HG02970 (cell line): ENCODE measurements around the gene DNAH10.

ENCODE experiments used
- ATAC-seq: cut with Tn5 transposase; IDR thresholded peaks from one replicate; pipeline ENCODE4 v1.9.1; 2021; ENCODE audit warnings: mild to moderate bottlenecking, moderate library complexity, moderate number of reproducible peaks; ENCODE audit not compliant: unreplicated experiment, low FRiP score

Gene DNAH10

DNA sequence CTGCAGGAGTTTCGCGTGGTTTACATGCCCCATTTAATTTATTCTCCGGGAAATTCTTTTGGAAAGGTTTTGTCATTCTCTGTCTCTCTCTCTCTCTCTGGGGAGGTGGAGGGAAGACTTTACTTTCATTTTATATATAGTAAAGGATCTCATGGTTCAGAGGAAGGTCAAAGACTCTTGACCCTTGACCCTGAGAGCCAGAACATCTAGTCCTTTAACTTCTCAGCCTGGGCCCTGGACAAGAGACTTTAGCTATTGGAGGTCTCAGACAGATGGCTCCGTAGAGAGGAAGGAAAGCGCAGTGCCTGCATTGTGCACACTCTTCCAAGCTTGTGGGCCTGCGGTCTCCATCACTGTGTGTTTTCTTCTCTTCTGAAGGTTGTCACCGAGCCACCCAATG is 166.8 kb downstream of the DNAH10 start:
- ATAC-seq: no peak

DNA sequence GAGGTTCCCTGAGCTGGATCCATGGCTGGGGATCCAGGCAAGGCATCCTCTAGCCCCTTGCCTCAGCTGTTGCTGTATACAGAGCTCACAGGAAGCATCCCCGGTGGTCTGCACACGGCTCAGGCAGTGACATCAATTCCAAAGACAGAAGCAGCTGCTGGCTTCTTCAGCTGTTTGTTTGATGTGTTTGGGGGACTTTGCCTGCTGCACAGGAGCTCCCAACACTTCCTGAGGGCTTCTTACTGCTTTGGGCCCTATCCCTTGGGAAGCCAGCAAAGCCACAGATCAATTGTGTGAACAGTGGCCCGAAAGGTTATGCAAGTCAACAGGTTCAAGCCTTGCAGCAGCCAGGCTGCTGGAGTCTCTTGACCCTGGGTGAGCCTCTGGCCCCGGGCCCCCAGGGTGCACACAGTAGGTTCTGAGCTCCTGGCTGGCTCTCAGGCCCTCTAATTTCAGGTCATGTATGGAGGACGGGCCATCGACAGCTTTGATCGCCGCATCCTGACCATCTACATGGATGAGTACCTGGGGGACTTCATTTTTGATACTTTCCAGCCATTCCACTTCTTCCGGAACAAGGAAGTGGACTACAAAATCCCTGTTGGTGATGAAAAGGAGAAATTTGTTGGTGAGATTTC is 168.0 kb downstream of the DNAH10 start:
- no peak for ATAC-seq

DNA sequence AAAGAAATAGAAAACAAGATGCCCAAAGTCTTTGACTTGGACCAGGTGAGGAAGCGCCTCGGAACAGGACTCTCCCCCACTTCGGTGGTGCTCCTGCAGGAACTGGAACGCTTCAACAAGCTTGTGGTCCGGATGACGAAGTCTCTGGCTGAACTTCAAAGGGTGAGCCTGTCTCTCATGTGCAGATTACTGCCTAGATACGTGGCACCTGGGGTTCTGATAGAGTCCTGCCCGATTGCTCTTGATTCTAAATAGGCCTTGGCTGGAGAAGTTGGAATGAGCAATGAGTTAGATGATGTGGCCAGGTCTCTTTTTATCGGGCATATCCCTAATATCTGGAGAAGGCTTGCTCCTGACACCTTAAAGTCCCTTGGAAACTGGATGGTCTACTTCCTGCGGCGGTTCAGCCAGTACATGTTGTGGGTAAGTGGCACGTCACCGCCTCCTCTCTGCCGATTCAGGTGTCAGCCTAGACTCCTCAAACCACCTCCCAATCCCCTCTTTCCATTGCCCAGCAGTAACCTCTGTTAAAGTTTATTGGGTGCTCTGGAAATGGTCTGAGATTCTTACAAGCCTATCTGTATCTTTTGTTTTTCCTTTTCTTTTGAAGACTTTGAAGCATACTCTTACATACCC is 169.7 kb downstream of the DNAH10 start:
- ATAC-seq: no peak

DNA sequence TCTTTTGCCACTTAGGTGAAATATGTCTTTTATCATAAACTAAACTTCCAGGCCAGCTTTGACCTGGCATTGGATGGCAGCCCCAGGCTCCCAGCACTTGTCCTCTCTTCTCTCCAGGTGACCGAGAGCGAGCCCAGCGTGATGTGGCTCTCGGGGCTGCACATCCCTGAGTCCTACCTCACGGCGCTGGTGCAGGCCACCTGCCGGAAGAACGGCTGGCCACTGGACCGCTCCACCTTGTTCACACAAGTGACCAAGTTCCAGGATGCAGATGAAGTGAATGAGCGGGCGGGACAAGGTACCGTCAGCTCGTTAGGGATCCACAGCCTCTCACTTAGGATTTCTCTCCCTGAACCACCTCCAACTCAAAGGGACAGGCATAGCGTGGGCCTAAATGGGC is 171.1 kb downstream of the DNAH10 start:
- no peak for ATAC-seq

DNA sequence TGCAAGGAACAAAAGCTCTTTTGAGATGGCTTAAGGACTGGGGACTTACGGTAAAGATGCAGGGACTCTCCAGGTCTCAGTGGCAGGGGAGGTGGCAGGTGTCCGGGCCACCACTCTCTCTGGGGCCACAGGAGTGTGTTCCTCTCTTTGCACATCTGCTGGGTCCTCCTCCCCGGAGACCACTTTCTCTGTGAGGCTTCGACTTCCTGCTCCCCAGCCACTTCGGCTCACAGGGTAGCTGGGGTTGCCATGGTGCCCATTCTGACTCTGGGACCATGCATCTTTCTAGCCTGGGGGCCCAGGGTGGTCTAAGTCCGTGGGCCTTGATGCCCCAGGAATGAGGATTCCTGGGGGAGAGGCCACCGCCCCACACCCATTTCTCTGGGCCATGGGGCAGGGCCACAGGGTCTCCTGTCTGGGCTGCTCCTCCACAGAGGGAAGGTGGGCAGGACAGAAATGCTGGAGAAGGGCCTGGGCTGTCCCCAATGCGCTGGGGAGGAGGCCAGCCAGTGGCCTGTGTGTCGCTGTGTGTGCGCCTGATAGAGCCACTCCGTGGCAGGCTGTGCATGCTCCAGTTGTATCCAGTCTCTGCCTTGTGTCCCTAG is 172.0 kb downstream of the DNAH10 start:
- no peak for ATAC-seq

DNA sequence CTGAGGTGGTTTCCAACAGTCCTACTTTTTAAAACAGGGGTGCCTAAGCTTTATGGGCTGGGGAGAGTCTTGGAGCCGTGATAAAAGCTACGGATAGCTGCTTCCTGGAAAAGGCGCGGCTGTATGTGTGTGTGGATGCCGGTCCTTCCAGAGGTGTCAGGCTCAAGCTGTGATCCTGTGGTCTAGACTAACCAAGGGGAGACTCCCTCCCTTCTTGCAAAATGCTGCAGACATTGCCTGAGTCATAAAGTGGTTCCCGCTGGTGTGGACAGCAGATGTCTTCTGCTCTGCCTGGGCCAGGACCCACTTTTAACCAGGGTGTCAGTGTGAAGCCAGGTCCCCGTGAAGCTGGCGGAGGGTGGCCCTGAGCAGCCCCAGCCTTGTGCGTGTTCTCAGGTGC is 172.7 kb downstream of the DNAH10 start:
- ATAC-seq: no peak

DNA sequence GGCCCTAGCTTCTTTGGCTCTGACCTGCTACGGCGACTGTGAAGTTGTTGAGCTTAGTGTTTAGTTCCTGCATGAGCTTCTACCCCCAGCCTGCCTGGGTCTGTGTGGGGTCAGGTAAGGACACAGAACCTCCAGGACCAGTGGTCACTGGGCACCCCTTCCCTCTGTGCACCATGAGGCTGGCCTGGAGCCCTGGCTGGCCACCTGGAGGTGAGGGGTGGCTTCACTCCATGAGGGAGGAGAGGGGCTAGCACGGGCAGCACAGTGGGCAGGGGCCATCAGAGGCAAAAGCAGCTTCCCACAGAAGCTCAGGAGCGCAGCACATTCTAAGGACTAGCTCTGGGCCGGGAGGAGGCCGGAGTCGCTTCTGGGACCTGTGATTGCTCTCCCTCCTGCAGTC is 173.9 kb downstream of the DNAH10 start:
- no peak for ATAC-seq

DNA sequence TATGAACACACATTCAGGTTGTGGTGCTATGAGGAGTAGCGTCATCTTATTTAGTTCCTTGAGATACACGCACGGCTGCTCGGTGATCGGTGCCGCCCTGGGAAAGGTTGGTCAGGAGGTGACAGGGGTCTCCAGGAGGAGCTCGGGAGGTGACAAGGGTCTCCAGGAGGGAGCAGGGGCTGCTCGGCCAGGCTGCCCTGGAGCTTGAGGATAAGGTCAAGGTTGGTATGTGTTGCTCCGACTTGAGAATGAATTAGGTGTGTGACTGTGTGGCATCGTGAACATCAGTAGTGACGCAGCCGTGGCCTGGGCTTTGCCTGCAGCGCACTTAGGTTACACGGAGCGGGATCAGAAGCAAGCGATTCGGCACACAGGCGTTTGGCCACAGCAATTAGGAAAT is 174.4 kb downstream of the DNAH10 start:
- ATAC-seq: no peak

DNA sequence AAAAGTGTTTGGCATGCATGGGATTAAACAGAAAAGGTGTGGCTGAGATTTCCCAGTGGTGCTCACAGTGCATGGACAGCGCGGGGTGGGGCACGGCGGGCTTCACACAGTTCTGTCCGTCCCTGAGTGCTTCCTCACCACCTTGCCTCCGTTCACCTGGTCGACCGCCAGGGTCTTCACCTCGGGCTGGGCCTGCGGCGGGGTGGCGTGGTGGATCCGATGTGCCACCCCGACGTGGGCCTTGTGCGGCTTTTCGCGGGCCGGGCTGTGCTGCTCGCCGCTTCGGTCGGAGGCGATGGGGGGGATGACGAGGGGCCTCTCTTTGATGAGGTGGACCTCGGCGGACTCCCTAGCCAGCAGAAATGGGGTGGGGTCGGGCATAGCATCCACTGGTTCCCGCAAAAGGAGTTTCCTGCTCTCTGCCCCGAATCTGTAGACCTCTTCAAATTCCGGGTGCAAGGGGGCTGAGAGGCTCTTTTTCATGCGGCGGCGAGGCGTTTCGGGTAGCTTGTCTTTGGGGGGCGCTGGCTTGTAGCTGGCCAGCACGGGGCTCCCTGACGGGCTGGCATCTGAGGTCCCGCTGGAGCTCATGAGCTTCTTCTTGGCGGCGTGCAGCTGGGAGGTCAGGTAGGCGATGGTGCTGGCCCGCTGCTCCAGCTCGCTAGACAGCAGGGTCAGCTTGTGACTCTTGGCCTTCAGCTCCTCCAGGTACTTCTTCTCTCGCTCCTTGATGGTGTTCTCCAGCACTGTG is 175.0 kb downstream of the DNAH10 start:
- ATAC-seq: no peak

DNA sequence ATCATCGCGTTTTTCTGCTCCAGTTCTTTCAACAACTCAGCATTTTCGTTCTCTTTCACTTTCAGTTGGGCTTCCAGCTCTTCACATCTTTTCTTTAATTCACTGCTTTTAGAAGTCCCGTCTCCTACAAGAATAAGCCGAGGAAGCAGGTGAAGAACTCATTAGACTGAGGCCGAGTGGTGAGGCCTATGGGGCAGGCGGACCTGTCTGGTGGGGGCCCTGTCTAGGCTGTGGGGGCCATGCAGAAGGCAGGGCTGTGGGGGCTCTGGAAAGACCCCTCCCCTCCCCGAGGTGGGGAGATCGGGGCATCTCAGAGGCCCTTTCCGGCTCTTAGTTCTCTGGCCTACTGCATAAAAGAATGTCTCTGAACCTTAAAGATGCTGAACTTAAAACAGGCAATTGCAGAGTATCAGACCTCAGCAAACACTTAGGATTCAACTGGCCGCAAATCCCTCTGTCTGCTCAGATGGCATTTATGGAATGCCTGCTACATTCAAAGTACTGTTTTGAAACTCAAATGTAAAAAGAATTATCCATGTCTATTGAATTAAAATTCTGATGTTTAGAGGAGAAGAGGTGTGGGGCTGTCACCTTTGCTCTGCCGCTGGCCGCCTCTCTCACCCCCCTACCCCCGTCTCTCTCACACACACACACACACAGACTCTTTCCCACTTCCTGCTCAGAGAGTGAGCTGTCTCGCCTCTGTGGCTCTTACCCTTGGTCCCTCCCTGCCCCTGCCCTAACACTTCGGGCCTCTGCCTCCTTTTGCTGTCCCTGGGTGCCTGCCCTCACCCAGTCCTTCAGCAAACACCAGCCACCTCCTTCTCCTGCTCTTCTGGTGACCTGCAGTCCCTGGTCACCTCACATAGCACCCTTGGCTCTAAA is 175.8 kb downstream of the DNAH10 start:
- no peak for ATAC-seq

DNA sequence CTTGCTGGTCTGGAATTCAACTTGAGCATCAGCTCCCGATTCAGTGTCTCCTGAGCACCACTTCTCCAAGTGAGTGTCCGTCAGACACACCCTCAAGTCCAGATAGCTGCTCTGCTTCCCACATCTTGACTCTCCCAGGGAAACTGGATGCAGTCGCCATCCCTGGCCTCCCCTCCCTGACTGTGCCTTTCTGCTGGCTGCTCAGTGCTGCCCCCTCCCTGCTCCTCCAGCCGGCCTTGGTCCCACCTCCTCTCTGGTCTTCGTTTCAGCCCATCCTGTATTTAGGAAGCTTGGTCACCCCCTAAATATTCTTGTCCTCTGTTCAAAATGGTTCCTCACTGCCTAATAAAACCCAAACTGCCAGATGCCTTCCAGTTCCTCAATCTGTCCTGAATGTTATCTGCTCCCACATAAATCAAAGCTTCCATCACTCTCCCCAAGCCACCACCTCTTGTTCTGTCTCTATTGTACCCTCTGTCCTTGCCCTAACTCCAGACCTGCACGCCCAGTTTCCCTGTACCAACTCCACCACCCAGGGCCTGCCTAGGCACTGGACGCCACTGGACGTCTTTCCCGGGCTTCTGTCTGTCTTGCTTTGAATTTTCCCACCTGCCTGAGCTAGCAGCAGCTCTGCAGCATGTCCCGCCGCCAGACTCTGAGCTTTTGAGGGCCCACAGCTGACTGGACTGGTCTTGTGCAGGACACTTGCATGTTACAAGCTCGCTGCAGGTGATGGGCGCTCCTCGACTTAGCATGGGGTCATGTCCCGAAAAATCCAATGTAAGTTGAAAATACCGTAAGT is 176.8 kb downstream of the DNAH10 start:
- no peak for ATAC-seq

DNA sequence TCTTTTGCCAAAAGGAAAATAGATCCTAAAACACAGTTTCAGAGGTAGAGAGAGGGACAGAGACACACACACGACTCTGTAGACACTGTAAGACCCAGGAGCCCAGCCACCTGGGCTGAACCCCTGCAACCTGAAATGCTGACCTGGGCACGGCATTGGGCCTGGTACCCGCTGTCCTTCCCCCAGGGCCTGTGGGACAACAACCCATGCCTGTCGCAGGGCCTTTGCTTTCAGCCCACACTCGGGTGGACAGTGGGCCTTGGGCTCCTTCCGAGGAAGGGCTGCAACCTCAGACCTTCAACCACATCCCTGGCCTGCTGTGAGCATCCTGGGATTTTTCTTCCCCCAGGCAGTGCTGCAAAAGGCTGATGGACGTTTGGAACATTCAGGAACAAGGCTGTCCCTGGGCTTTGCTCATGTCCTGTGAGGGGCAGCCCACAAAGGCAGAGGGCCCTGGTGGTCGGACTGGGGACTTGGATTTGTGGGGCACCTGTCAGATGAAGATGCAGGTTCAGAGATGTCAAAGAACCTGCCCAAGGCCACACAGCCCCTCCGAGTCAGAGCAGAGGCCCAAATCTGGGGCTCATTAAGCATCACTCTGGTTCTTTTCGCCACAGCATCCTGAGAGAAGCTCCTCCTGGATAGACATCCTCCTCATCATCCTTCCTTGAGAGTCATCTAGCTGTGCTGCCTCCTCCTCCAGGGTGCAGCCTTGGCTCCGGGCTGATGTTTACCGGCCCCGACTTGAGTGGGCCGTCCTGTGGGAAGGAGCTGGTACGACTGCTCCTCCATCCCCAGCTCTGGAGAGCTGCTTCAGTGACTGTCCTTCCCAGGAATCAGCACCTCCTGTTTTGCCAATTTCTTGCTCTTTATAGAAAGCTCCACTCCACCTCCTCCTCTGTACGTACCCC is 177.9 kb downstream of the DNAH10 start:
- no peak for ATAC-seq

DNA sequence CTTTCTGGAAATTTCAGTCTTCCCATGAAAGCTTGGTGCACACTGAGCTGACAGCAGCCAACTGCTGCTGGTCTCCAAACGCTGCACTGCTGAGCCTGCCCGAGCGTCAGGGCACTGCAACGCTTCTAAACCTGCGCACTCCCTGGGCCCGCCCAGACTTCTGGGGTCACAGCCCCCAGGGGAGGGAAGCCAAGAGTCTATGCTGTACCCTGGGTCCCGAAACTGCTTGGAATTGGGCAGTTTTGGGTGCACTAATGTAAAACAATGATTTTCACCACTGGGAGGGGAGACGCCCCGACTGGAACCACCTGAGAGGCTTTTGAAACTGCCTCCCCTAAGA is 178.5 kb downstream of the DNAH10 start:
- ATAC-seq: no peak

DNA sequence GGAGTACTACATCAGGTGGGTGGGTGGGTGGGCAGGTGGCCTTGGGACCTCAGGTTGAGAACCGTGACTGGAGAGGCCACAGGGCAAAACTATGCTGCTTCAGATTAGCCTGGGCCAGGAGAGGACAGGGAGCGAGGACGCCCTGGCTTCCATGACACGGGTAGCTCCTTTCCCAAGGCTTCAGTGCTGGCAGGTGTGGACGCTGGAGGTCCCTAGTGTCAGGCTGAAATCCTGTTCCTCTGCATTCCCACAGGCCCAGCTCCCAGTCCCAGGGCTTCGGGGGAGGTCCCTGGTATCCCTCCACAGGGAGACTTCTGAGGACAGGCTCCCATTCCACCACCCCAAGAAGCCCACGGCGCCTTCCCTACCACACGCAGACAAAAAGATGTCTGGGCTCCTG is 178.9 kb downstream of the DNAH10 start:
- ATAC-seq: no peak

DNA sequence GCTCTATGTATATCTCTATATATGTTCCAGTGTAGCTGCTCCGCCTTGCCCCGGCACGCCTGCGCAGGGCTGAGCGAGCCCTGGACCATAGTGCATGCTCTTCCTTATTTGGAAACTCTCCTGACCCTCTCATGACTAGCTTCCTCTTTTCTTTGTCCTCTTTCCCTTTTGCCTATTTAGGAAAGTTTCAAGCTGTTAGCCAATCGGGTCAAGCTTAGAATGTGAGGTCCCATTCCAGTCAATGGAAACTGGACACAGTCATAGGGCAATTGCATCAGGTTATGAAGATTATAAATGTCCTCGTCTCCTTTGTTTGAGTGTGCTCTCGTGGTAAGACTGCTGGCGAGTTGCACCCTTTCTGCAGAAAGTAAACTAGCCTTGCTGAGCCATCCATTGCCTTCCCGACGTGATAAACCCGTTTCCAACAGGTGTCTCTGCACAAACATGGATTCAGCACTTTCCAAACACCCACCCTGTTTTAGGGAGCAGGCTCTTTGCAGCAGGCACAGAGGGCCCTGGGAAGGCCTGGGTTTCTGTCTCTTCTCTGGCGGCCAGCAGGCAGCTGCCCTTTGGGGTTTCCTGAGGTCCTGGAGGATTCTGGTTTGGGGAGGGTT is 179.6 kb downstream of the DNAH10 start:
- ATAC-seq: no peak

DNA sequence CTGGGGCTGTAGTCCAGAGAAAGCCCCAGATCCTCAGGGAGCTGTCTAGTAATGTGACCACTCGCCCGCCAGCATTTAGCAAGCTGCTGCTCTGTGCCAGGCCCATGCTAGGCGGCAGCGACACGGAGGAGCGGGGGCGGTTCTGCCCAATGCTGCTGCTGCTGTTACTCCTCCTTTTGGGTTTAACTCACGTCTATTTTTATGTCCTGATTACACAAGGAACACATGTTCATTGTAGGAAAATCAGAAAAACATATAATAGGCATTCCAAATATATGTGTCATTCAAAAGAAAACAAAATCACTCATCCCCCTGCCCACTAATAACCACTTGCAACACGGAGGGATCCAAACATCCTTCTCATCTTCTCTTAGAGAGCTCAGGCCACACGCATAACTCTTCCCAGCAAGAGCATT is 180.1 kb downstream of the DNAH10 start:
- no peak for ATAC-seq

DNA sequence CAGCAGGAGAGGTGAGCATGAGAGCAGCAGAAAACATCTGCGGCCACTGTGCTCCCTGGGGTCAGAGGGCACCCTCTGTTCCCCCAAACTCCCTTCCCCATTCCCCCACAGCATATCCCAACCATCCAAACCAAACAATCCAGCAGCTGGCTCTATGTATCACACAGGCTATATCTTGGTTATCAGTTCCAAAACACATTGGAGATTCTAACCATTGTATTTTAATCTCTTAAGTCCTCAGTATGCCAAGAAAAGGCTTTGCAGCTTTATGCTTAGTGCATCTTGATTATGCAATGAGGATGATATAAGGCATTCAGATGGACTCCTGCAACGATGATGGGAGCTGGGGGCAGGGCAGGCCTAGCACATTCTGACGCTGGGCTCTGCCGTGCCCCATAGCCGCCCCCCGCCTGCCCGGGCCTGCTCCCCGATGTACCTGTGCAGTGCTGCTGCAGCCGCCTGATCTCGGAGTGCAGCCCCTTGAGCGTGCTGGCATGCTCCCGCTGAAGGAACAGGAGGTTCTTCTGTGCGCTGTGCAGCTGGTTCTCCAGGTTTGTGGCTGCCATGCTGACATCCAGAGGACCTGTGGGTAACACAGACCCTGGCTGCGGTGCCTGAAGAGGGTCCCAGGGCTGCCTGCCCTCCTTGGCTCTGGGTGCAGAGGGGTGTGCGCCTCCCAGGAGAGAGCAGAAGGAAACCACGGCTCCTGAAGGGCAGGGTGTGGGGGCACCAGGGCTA is 181.0 kb downstream of the DNAH10 start:
- no peak for ATAC-seq

DNA sequence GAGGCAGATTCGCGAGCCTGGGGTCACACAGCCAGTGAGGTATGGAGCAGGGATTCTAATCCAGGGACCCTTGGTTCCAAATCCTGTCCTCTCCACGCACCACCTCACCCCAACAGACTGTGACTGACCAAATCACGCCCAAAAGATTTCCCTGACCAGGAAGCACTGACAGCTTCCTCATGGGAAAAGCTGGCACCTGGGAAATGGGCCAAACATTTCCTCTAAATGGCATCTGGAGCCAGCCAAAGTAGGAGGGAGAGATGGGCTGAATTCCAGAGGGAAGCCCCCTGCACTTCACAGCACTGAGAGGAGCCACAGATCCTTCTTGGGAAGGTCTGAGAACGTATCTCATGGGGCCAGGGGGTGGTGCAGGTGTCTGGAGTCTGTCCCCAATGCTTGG is 181.7 kb downstream of the DNAH10 start:
- ATAC-seq: no peak
